ENCODE results near the gene DGCR8.

DGCR8 gene

DNA sequence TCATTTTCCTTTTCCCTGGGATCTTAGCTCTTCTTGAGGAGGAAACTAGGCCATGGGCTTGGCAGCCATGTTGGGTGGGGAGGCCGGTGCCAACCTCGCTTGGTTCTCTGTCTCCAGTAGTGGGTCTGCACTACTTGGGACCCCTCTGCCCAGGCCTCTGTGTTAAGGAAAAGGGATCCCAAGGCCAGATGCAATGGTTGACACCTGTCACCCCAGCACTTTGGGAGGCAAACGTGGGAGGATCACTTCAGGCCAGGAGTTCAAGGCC lies 49.6 kb downstream of the DGCR8 start:
- DNase-seq (ENCODE audit: low spot score) = no peak
- H3K27ac ChIP-seq = peak overlapping the region; percentile 86
- TF ChIP-seq, protein P1, sequence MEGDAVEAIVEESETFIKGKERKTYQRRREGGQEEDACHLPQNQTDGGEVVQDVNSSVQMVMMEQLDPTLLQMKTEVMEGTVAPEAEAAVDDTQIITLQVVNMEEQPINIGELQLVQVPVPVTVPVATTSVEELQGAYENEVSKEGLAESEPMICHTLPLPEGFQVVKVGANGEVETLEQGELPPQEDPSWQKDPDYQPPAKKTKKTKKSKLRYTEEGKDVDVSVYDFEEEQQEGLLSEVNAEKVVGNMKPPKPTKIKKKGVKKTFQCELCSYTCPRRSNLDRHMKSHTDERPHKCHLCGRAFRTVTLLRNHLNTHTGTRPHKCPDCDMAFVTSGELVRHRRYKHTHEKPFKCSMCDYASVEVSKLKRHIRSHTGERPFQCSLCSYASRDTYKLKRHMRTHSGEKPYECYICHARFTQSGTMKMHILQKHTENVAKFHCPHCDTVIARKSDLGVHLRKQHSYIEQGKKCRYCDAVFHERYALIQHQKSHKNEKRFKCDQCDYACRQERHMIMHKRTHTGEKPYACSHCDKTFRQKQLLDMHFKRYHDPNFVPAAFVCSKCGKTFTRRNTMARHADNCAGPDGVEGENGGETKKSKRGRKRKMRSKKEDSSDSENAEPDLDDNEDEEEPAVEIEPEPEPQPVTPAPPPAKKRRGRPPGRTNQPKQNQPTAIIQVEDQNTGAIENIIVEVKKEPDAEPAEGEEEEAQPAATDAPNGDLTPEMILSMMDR (conservative IDR thresholded peaks at IDR 0.05; ENCODE audit: low read depth) = no peak
- POLR2A ChIA-PET (ENCODE audit: low non-redundant PET) = no interaction called here
- CTCF ChIA-PET = interaction anchor here (0.6 kb wide), 1 partner anchor 174 kb away, joined by 3 read pairs; no protein-coding TSS in a partner anchor

- H3K27ac ChIP-seq = peak overlapping the region; percentile 86
- TF ChIP-seq, protein P1 (conservative IDR thresholded peaks at IDR 0.05; ENCODE audit: low read depth) = no peak
- CTCF ChIA-PET = interaction anchor here (0.6 kb wide), 1 partner anchor 65 kb away, joined by 3 read pairs; no protein-coding TSS in a partner anchor
- POLR2A ChIA-PET (ENCODE audit: low non-redundant PET) = no interaction called here
- no peak for DNase-seq (ENCODE audit: low spot score)
These were observed 50.3 kb downstream of the DGCR8 start for GRCh38 chr22:20130319-20130718.

GRCh38 chr22:20130731-20131596 lies 50.9 kb downstream of the DGCR8 start:
- POLR2A ChIA-PET (ENCODE audit: low non-redundant PET) = no interaction called here
- TF ChIP-seq, protein P1 (conservative IDR thresholded peaks at IDR 0.05; ENCODE audit: low read depth) = no peak
- peak overlapping the region; percentile 86 for H3K27ac ChIP-seq
- CTCF ChIA-PET = interaction anchor here (0.6 kb wide), 2 partner anchors 65 to 283 kb away, joined by 3 read pairs; no protein-coding TSS in a partner anchor
- peak; percentile 53 for DNase-seq (ENCODE audit: low spot score)

GRCh38 chr22:20131597-20131858 lies 51.5 kb downstream of the DGCR8 start, which contains the start of gene ZDHHC8:
Gene ZDHHC8 (plus strand): TSS chr22:20131804. CDS start chr22:20131948, 144 bp downstream.
- H3K27ac ChIP-seq = peak within 1 kb of the TSS; percentile 86
- ChIA-PET POLR2A (ENCODE audit: low non-redundant PET) (no interaction called here), CTCF (no interaction called here)
- TF ChIP-seq, protein P1 (conservative IDR thresholded peaks at IDR 0.05; ENCODE audit: low read depth) = no peak
- DNase-seq (ENCODE audit: low spot score) = no peak

DNA sequence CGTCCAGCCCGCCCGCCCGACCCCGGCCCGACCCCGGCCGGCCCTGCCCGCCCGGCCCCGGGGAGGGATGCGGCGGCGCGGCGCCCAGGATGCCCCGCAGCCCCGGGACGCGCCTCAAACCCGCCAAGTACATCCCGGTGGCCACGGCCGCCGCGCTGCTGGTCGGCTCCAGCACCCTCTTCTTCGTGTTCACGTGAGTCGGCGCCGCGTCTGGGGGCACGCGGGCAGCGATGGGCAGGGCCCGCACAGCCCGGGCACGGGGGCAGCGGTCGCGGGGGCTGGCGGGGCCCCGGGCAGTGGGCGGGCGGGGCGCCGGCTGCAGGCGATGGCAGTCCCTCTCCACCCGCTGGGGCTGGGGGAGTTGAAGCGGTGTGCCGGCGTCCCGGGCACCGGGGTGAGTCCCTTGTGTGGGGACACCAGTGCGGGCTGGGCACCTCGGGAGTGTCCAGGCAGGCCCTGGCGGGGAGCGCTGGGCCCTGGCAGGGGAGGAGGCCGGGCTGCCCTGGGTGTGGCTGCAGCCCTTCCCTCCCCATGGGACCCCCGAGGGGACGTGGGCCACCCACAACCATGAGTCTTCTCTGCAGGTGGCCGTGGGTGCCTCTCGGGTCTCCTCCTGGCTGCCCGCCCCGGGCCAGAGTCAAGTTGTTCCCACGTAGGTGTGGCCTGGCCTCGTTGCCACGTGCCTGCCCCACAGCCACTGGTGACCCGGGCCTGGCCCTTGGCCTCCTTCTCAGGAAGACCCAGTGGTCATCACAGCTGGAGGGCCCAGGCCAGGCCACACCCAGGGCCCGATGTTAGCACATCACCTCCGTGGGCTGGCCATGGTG lies 52.0 kb downstream of the DGCR8 start:
- peak overlapping the region; percentile 86 for H3K27ac ChIP-seq
- TF ChIP-seq, protein P1 (conservative IDR thresholded peaks at IDR 0.05; ENCODE audit: low read depth) = no peak

DNA sequence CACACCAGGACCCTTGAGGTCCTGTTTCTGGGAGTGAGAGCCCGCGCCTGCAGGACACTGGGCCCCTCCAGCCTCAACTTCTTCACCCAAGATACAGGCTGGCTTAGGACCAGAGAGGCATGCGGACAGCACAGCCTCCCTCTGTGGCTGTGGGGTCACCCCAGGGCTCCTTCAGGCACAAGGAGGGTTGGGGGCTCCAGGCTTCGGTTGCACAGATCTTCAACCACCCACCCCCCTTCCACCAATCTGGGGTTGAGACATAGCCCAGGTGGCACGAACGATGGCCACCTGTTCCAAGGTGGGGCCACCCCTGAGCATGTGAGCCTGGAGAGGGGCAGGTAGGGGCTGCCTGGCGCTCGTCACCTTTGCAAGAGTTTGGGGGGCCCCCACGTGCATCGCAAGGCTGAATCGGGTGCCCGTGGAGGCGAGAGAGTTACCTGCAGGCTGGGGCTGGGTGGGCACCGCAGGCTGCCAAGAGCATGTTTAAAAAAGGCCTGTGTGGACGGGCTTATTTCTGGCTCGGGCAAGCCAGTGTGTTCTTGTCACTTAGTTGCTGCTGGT lies 52.7 kb downstream of the DGCR8 start:
- TF ChIP-seq, protein P1 (conservative IDR thresholded peaks at IDR 0.05; ENCODE audit: low read depth) = no peak
- CTCF ChIA-PET = no interaction called here
- peak overlapping the region; percentile 86 for H3K27ac ChIP-seq
- no peak for DNase-seq (ENCODE audit: low spot score)
- POLR2A ChIA-PET (ENCODE audit: low non-redundant PET) = no interaction called here

More for the DNA sequence above, 52.0 kb downstream of the DGCR8 start:
- CTCF ChIA-PET = no interaction called here
- POLR2A ChIA-PET (ENCODE audit: low non-redundant PET) = no interaction called here
- no peak for DNase-seq (ENCODE audit: low spot score)
